ENCODE data around the gene CADPS.

CADPS gene

GRCh38 chr3:62523672-62524071 is 351.5 kb downstream of the CADPS start:
- no peak for DNase-seq (ENCODE audit: extremely low read depth, low read depth)
- TF ChIP-seq CTCF (IDR thresholded peaks at IDR 0.05; ENCODE audit: low read depth, low read length), result no peak

- TF ChIP-seq CTCF (IDR thresholded peaks at IDR 0.05; ENCODE audit: low read depth, low read length), result no peak
- no peak for DNase-seq (ENCODE audit: extremely low read depth, low read depth)
Observed at GRCh38 chr3:62521464-62522105, 353.6 kb downstream of the CADPS start.

GRCh38 chr3:62503516-62503915 is 371.7 kb downstream of the CADPS start:
- no peak for TF ChIP-seq CTCF (IDR thresholded peaks at IDR 0.05; ENCODE audit: low read depth, low read length)
- no peak for DNase-seq (ENCODE audit: extremely low read depth, low read depth)

- no peak for TF ChIP-seq CTCF (IDR thresholded peaks at IDR 0.05; ENCODE audit: low read depth, low read length)
- no peak for DNase-seq (ENCODE audit: extremely low read depth, low read depth)
Observed at GRCh38 chr3:62502315-62503300, 372.6 kb downstream of the CADPS start.

- TF ChIP-seq CTCF (IDR thresholded peaks at IDR 0.05; ENCODE audit: low read depth, low read length), result no peak
- no peak for DNase-seq (ENCODE audit: extremely low read depth, low read depth)
Observed at GRCh38 chr3:62501289-62501668, 373.9 kb downstream of the CADPS start.

GRCh38 chr3:62500556-62501288 is 374.5 kb downstream of the CADPS start:
- DNase-seq (ENCODE audit: extremely low read depth, low read depth), result no peak
- no peak for TF ChIP-seq CTCF (IDR thresholded peaks at IDR 0.05; ENCODE audit: low read depth, low read length)
